PC-9 (cell line): ENCODE results near the gene GTPBP10. TPM values are rescaled to one million over a fixed set of nuclear protein-coding genes. Genes with fewer than 3 reads are reported as not detected.

Experiments used
- BruUV-seq: library from RNA; stranded (reverse); fragments of 400-500 nt; replicated peaks from 2 replicates; lab custom pipeline; 2021; lab: Mats Ljungman, UMichigan
- CTCF ChIA-PET: fragments of 300-600 bp; sonication (Branson Sonifier 250); formaldehyde crosslinking; loops from one replicate; lab custom pipeline; 2022; ENCODE audit warnings: antibody characterized with exemption; lab: Charles Lee
- POLR2A ChIA-PET: fragments of 300-600 bp; sonication (Branson Sonifier 250); formaldehyde crosslinking; loops from one replicate; lab custom pipeline; 2022; ENCODE audit warnings: antibody characterized with exemption; ENCODE audit not compliant: unreplicated experiment; lab: Charles Lee
- DNase-seq, 2 experiments: peaks; one replicate each; pipeline versions ENCODE4 v3.0.0 to v3.0.0-alpha.2; 2015 to 2022; ENCODE audit warnings: mixed read lengths in 1 of 2
- H2AFZ ChIP-seq: fragments of 200-600 bp; sonication (generic); 2 replicates; pipeline ENCODE4 v1.8.1; 2017; ENCODE audit warnings: antibody characterized with exemption
- H3F3A ChIP-seq: fragments of 200-600 bp; sonication (generic); 2 replicates; pipeline ENCODE4 v1.8.1; 2017; ENCODE audit warnings: antibody characterized with exemption, mild to moderate bottlenecking, low read depth; ENCODE audit not compliant: insufficient read depth
- H3K27ac ChIP-seq: fragments of 200-600 bp; sonication (generic); 2 replicates; pipeline ENCODE4 v1.6.1; 2016; ENCODE audit warnings: mixed run types
- H3K27me3 ChIP-seq: fragments of 200-600 bp; sonication (generic); 2 replicates; pipeline ENCODE4 v1.6.1; 2016; ENCODE audit warnings: low read depth, mixed run types; ENCODE audit not compliant: insufficient read depth
- H3K36me3 ChIP-seq: fragments of 200-600 bp; sonication (generic); 2 replicates; pipeline ENCODE4 v1.6.1; 2016; ENCODE audit warnings: low read depth, mixed run types
- H3K4me1 ChIP-seq: fragments of 200-600 bp; sonication (generic); replicated peaks from 2 replicates; pipeline ENCODE4 v1.6.1; 2016; ENCODE audit warnings: mixed run types; ENCODE audit not compliant: insufficient read depth
- H3K4me2 ChIP-seq: fragments of 200-600 bp; sonication (generic); 2 replicates; pipeline ENCODE4 v1.6.1; 2017; ENCODE audit warnings: mixed run types
- H3K4me3 ChIP-seq: fragments of 200-600 bp; sonication (generic); 2 replicates; pipeline ENCODE4 v1.6.1; 2016; ENCODE audit warnings: mixed run types
- H3K79me2 ChIP-seq: fragments of 200-600 bp; sonication (generic); 2 replicates; pipeline ENCODE4 v1.6.1; 2017; ENCODE audit warnings: low read depth, mixed run types
- H3K9me2 ChIP-seq: fragments of 200-600 bp; sonication (generic); 2 replicates; pipeline ENCODE4 v1.8.1; 2017; ENCODE audit warnings: mild to moderate bottlenecking; ENCODE audit not compliant: insufficient read depth
- H3K9me3 ChIP-seq: fragments of 200-600 bp; sonication (generic); 2 replicates; pipeline ENCODE4 v1.8.1; 2016; ENCODE audit warnings: low read depth; ENCODE audit not compliant: insufficient read depth
- H4K20me1 ChIP-seq: fragments of 200-600 bp; sonication (generic); 2 replicates; pipeline ENCODE4 v1.8.1; 2017; ENCODE audit not compliant: insufficient read depth
- CTCF ChIP-seq: fragments of 200-600 bp; sonication (generic); conservative IDR thresholded peaks from 2 replicates; pipeline ENCODE4 v1.6.1; 2017; ENCODE audit warnings: mixed run types, antibody characterized with exemption, mild to moderate bottlenecking, moderate library complexity
- EZH2 ChIP-seq: fragments of 200-600 bp; sonication (generic); IDR thresholded peaks from 2 replicates; pipeline ENCODE4 v1.8.0; 2017; ENCODE audit warnings: antibody characterized with exemption, low read depth
- intact Hi-C: fragments of 100-400 bp; cut with micrococcal nuclease; formaldehyde crosslinking; loops from one replicate; pipeline ENCODE4 v1.10.0; 2022; ENCODE audit not compliant: unreplicated experiment
- total RNA-seq: library from RNA; stranded (reverse); gene quantifications from 2 replicates; pipeline ENCODE4 v1.2.3, GENCODE V29; 2021

Gene GTPBP10
- total RNA-seq, 1 experiment from 2014 or later, result 36.7 TPM

DNA sequence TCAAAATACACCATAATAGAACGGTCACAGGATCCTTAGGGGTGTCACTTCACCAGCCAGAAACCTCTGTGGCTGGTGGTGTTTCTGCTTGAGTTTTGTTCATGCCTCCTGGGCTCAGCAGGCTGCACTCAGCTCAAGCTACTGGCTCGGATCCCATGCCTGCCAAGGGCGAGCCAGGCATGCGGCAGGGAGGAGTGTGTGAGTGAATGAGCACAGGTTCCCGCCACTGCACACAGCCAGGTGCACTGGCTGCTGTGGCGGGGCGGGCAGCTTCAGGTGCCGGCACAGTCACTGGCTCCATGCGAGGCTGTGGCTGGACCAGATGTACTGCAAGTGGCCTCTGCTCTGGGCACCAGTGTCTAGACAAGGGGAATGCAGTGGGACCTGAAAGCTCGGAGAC lies 86.2 kb downstream of the GTPBP10 start:
- BruUV-seq, result no TSS peak
- Histone ChIP-seq H2AFZ (no peak overlapping the region), H3K27me3 (no peaks in the 10 kb centered on the region), H3K4me2 (no peak overlapping the region), H3K9me3 (peaks cover 4% of the 10 kb centered on the region), H3K79me2 (no peaks in the 10 kb centered on the region), H3K9me2 (no peaks in the 10 kb centered on the region), H3K36me3 (no peaks in the 10 kb centered on the region), H3F3A (no peaks in the 10 kb centered on the region), H4K20me1 (no peaks in the 10 kb centered on the region), H3K27ac (no peak overlapping the region), H3K4me1 (no peaks in the 10 kb centered on the region), H3K4me3 (no peak overlapping the region)
- CTCF ChIA-PET, result no interaction called here
- DNase-seq, result no peak
- TF ChIP-seq EZH2 (no peak), CTCF (no peak)
- intact Hi-C loops, result no loop called here
- POLR2A ChIA-PET, result no interaction called here

DNA sequence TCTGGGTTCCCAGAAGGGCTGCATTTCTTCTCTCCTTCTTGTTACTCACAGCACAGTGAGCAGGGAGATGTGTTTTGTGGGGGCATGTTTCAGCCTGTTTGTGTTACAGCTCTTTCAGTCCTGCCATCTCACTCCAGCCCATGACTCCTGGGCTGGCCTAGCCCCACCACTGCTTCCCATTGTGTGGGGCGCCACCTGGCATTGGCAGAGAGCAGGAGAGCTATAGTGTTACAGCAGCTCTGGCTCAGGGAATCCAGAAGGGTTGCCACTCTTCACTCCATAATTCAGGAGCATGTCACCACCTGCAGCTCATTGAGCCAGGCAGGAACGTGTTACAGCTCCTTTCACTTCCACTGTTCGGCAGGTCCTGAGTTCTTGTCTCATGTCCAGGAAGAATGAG lies 86.7 kb downstream of the GTPBP10 start:
- Histone ChIP-seq H3K4me1 (no peaks in the 10 kb centered on the region), H3K9me3 (peaks cover 4% of the 10 kb centered on the region), H3F3A (no peaks in the 10 kb centered on the region), H3K27ac (no peak overlapping the region), H2AFZ (no peak overlapping the region), H4K20me1 (no peaks in the 10 kb centered on the region), H3K27me3 (no peaks in the 10 kb centered on the region), H3K79me2 (no peaks in the 10 kb centered on the region), H3K4me3 (no peak overlapping the region), H3K9me2 (no peaks in the 10 kb centered on the region), H3K36me3 (no peaks in the 10 kb centered on the region), H3K4me2 (no peak overlapping the region)
- ChIA-PET CTCF (no interaction called here), POLR2A (no interaction called here)
- DNase-seq, result no peak
- intact Hi-C loops, result no loop called here
- TF ChIP-seq CTCF (no peak), EZH2 (no peak)
- BruUV-seq, result no TSS peak

Other genes starting within 250 kb of the GTPBP10 start
- gene STEAP1, start 192.2 kb upstream of the GTPBP10 start, total RNA-seq, result 6.3 and 6.5 TPM in 2 replicates
- gene STEAP2, start 135.0 kb upstream of the GTPBP10 start, total RNA-seq, result 10.1 and 10.4 TPM in 2 replicates
- gene CFAP69, start 101.5 kb upstream of the GTPBP10 start, total RNA-seq, result 15.0 and 18.5 TPM in 2 replicates
- not detected in 2 replicates for gene FAM237B, start 25.4 kb upstream of the GTPBP10 start, total RNA-seq
- 50.9 and 57.7 TPM in 2 replicates for gene CLDN12, start 56.7 kb downstream of the GTPBP10 start, total RNA-seq
- gene PTTG1IP2, start 122.9 kb downstream of the GTPBP10 start, total RNA-seq, result not detected in 2 replicates
- 39.1 and 41.6 TPM in 2 replicates for gene CDK14, start 249.6 kb downstream of the GTPBP10 start, total RNA-seq